HEK293 (cell line): ENCODE data around the gene TMIGD1.

Experiments
- CTCF ChIP-seq: fragments of 450-650 bp; formaldehyde crosslinking; IDR thresholded peaks from 2 replicates; pipeline ENCODE4 v1.5.1; 2016; ENCODE audit warnings: missing biosample characterization, missing genetic modification characterization
- REST ChIP-seq: fragments of 450-650 bp; formaldehyde crosslinking; IDR thresholded peaks from 2 replicates; pipeline ENCODE4 v1.5.1; 2016; ENCODE audit warnings: missing biosample characterization, missing genetic modification characterization
- SALL2 ChIP-seq: fragments of 450-650 bp; formaldehyde crosslinking; IDR thresholded peaks from 2 replicates; pipeline ENCODE4 v1.5.0; 2017; ENCODE audit warnings: missing biosample characterization, mild to moderate bottlenecking, missing genetic modification characterization, borderline replicate concordance
- YY1 ChIP-seq: fragments of 450-650 bp; formaldehyde crosslinking; IDR thresholded peaks from 2 replicates; pipeline ENCODE4 v1.5.1; 2018; ENCODE audit warnings: missing biosample characterization, missing genetic modification characterization
- ZFP41 ChIP-seq: fragments of 450-650 bp; formaldehyde crosslinking; IDR thresholded peaks from 2 replicates; pipeline ENCODE4 v1.5.1; 2016; ENCODE audit warnings: missing biosample characterization, missing genetic modification characterization, borderline replicate concordance
- ZNF175 ChIP-seq: fragments of 450-650 bp; formaldehyde crosslinking; IDR thresholded peaks from 2 replicates; pipeline ENCODE4 v1.5.1; 2016; ENCODE audit warnings: missing biosample characterization, missing genetic modification characterization
- ZNF311 ChIP-seq: fragments of 450-650 bp; formaldehyde crosslinking; IDR thresholded peaks from 2 replicates; pipeline ENCODE4 v1.5.1; 2017; ENCODE audit warnings: missing biosample characterization, missing genetic modification characterization, borderline replicate concordance
- ZNF335 ChIP-seq: fragments of 450-650 bp; formaldehyde crosslinking; conservative IDR thresholded peaks from 2 replicates; pipeline ENCODE4 v1.5.1; 2016; ENCODE audit warnings: missing biosample characterization, missing genetic modification characterization
- ZNF350 ChIP-seq: fragments of 450-650 bp; formaldehyde crosslinking; IDR thresholded peaks from 2 replicates; pipeline ENCODE4 v1.5.0; 2017; ENCODE audit warnings: missing biosample characterization, mild to moderate bottlenecking, missing genetic modification characterization
- ZNF654 ChIP-seq: fragments of 450-650 bp; formaldehyde crosslinking; IDR thresholded peaks from 2 replicates; pipeline ENCODE4 v1.5.1; 2016; ENCODE audit warnings: low read depth, missing biosample characterization, missing genetic modification characterization
- ZNF701 ChIP-seq: fragments of 450-650 bp; formaldehyde crosslinking; IDR thresholded peaks from 2 replicates; pipeline ENCODE4 v1.5.1; 2016; ENCODE audit warnings: missing biosample characterization, missing genetic modification characterization
- ZNF792 ChIP-seq: fragments of 450-650 bp; formaldehyde crosslinking; IDR thresholded peaks from 2 replicates; pipeline ENCODE4 v1.5.1; 2016; ENCODE audit warnings: missing biosample characterization, missing genetic modification characterization

GRCh38 chr17:30300818-30301217, 33.0 kb downstream of the TMIGD1 start:
- TF ChIP-seq CTCF (no peak), ZNF335 (tag by site-specific recombination) (no peak), REST (tag by site-specific recombination) (no peak), YY1 (tag by site-specific recombination) (no peak), ZNF701 (no peak), ZNF311 (tag by site-specific recombination) (no peak), ZFP41 (tag by site-specific recombination) (no peak), ZNF654 (tag by site-specific recombination) (no peak), SALL2 (tag by site-specific recombination) (no peak), ZNF350 (tag by site-specific recombination) (no peak), ZNF792 (tag by site-specific recombination) (no peak), ZNF175 (no peak)
